ENCODE data around the gene OR8A1.
"Not testable (repeated sequence)": the region's sequence is repeated elsewhere in the genome, so short reads cannot be mapped to it uniquely, and the experiment has no call there.

The OR8A1 gene

GRCh38 chr11:124591430-124591829 is 21.6 kb downstream of the OR8A1 start:
- FAIRE-seq (no peak), DNase-seq (ENCODE audit: insufficient read length, low spot score) (no peak)
- no peak for TF ChIP-seq CTCF (IDR thresholded peaks at IDR 0.05; ENCODE audit: insufficient read depth, missing control alignments)

GRCh38 chr11:124592627-124593026 is 22.8 kb downstream of the OR8A1 start:
- FAIRE-seq = no peak
- DNase-seq (ENCODE audit: insufficient read length, low spot score) = no peak
- no peak for TF ChIP-seq CTCF (IDR thresholded peaks at IDR 0.05; ENCODE audit: insufficient read depth, missing control alignments)

GRCh38 chr11:124595302-124595701 is 25.5 kb downstream of the OR8A1 start:
- DNase-seq (ENCODE audit: insufficient read length, low spot score) = no peak
- no peak for FAIRE-seq
- TF ChIP-seq CTCF (IDR thresholded peaks at IDR 0.05; ENCODE audit: insufficient read depth, missing control alignments) = no peak

- no peak for DNase-seq (ENCODE audit: insufficient read length, low spot score)
- FAIRE-seq = no peak
- no peak for TF ChIP-seq CTCF (IDR thresholded peaks at IDR 0.05; ENCODE audit: insufficient read depth, missing control alignments)
These were observed 27.8 kb downstream of the OR8A1 start for GRCh38 chr11:124597626-124598025.

- FAIRE-seq (no peak), DNase-seq (ENCODE audit: insufficient read length, low spot score) (no peak)
These were observed 31.0 kb downstream of the OR8A1 start for GRCh38 chr11:124600621-124601320.

GRCh38 chr11:124602193-124602592 is 32.4 kb downstream of the OR8A1 start:
- no peak for TF ChIP-seq CTCF (IDR thresholded peaks at IDR 0.05; ENCODE audit: insufficient read depth, missing control alignments)
- DNase-seq (ENCODE audit: insufficient read length, low spot score) (no peak), FAIRE-seq (no peak)

More at GRCh38 chr11:124600621-124601320, 31.0 kb downstream of the OR8A1 start:
- TF ChIP-seq CTCF (IDR thresholded peaks at IDR 0.05; ENCODE audit: insufficient read depth, missing control alignments) = no peak

- not testable (repeated sequence) for FAIRE-seq; DNase-seq (ENCODE audit: insufficient read length, low spot score)
These were observed 32.9 kb downstream of the OR8A1 start for GRCh38 chr11:124602723-124603122.
